SK-N-SH (cell line): ENCODE measurements around the gene EML1. TPM values are rescaled to one million over a fixed set of nuclear protein-coding genes. Genes with fewer than 3 reads are reported as not detected.

Experiments used
- CTCF ChIA-PET: fragments of 300-600, 350-600 bp; formaldehyde crosslinking; extraction: SDS; loops from one replicate; lab custom pipeline; 2021; lab: Yijun Ruan, JAX
- POLR2A ChIA-PET: fragments of 350-600 bp; sonication (Branson Sonifier 250); formaldehyde crosslinking; extraction: SDS; loops from one replicate; lab custom pipeline; 2020; ENCODE audit warnings: antibody characterized with exemption, inconsistent platforms; lab: Yijun Ruan, JAX
- DNase-seq: peaks from one replicate; pipeline ENCODE4 v3.0.0; 2012
- H2AFZ ChIP-seq: fragments of 200-600 bp; sonication (generic); 2 replicates; pipeline ENCODE4 v1.8.1; 2016; ENCODE audit warnings: antibody characterized with exemption, mild to moderate bottlenecking, low read depth
- H3F3A ChIP-seq: fragments of 200-600 bp; sonication (generic); replicated peaks from 2 replicates; pipeline ENCODE3; 2016; ENCODE audit warnings: antibody characterized with exemption, mild to moderate bottlenecking; ENCODE audit not compliant: insufficient read depth
- H3K27ac ChIP-seq, 2 experiments: fragments of 200-500 bp in 1 of 2; fragments of 200-600 bp in 1 of 2; sonication (Bioruptor generic) in 1 of 2; sonication (generic), shearing (Covaris generic) in 1 of 2; 2 replicates each; pipeline versions ENCODE4 v1.5.1 to v1.6.1; 2014 to 2016; ENCODE audit warnings: low read depth in 2 of 2, inconsistent platforms in 1 of 2, low read length in 1 of 2, mild to moderate bottlenecking in 1 of 2, mixed read lengths in 1 of 2
- H3K27me3 ChIP-seq: fragments of 200-600 bp; sonication (generic), shearing (Covaris generic); 2 replicates; pipeline ENCODE4 v1.6.1; 2016; ENCODE audit warnings: mixed run types; ENCODE audit not compliant: insufficient read depth
- H3K36me3 ChIP-seq, 2 experiments: fragments of 200-500 bp in 1 of 2; fragments of 200-600 bp in 1 of 2; sonication (Bioruptor generic) in 1 of 2; sonication (generic) in 1 of 2; replicated peaks in 1 of 2; 2 replicates each; pipeline versions ENCODE3 to v1.5.1; 2014 to 2016; ENCODE audit warnings: low read length in 1 of 2, mild to moderate bottlenecking in 1 of 2; ENCODE audit not compliant: insufficient read depth in 2 of 2, control insufficient read depth in 1 of 2
- H3K4me1 ChIP-seq, 2 experiments: fragments of 200-500 bp in 1 of 2; fragments of 200-600 bp in 1 of 2; sonication (Bioruptor generic) in 1 of 2; sonication (generic), shearing (Covaris generic) in 1 of 2; 2 replicates each; pipeline versions ENCODE4 v1.5.1 to v1.6.1; 2014 to 2016; ENCODE audit warnings: low read depth in 1 of 2, low read length in 1 of 2, mixed run types in 1 of 2; ENCODE audit not compliant: insufficient read depth in 2 of 2, control insufficient read depth in 1 of 2
- H3K4me2 ChIP-seq: fragments of 200-600 bp; sonication (generic), shearing (Covaris generic); 2 replicates; pipeline ENCODE4 v1.6.1; 2017; ENCODE audit warnings: mixed run types
- H3K4me3 ChIP-seq, 2 experiments: fragments of 200-500 bp in 1 of 2; fragments of 200-600 bp in 1 of 2; sonication (Bioruptor generic) in 1 of 2; sonication (generic), shearing (Covaris generic) in 1 of 2; 2 replicates each; pipeline versions ENCODE4 v1.5.1 to v1.8.1; 2014 to 2016; ENCODE audit warnings: low read depth in 2 of 2, inconsistent platforms in 1 of 2, low read length in 1 of 2, mild to moderate bottlenecking in 1 of 2, mixed read lengths in 1 of 2, moderate library complexity in 1 of 2
- H3K79me2 ChIP-seq: fragments of 200-600 bp; sonication (generic); 2 replicates; pipeline ENCODE4 v1.8.1; 2017; ENCODE audit warnings: mild to moderate bottlenecking; ENCODE audit not compliant: insufficient read depth
- H3K9ac ChIP-seq: fragments of 200-600 bp; sonication (generic); 2 replicates; pipeline ENCODE4 v1.6.1; 2017; ENCODE audit warnings: mixed run types
- H3K9me2 ChIP-seq: fragments of 200-600 bp; sonication (generic); 2 replicates; pipeline ENCODE4 v1.6.1; 2017; ENCODE audit warnings: mixed run types
- H3K9me3 ChIP-seq: fragments of 200-600 bp; sonication (generic); 2 replicates; pipeline ENCODE4 v1.6.1; 2017; ENCODE audit warnings: mixed run types, mild to moderate bottlenecking, moderate library complexity
- H4K20me1 ChIP-seq: fragments of 200-600 bp; sonication (generic); 2 replicates; pipeline ENCODE4 v1.6.1; 2017; ENCODE audit warnings: mild to moderate bottlenecking, mixed run types; ENCODE audit not compliant: insufficient read depth
- CHD2 ChIP-seq: fragments of 150-350 bp; IDR thresholded peaks from 2 replicates; pipeline ENCODE4 v1.6.1; 2018; ENCODE audit warnings: low read length; ENCODE audit not compliant: partially characterized antibody
- EZH2phosphoT487 ChIP-seq: fragments of 200-600 bp; sonication (generic); IDR thresholded peaks from 2 replicates; pipeline ENCODE4 v1.6.1; 2017; ENCODE audit warnings: low read depth, mixed run types, mild to moderate bottlenecking, antibody characterized with exemption, moderate library complexity, borderline replicate concordance
- MAX ChIP-seq: IDR thresholded peaks from 2 replicates; pipeline ENCODE4 v1.4.0; 2012; ENCODE audit warnings: low read depth
- RFX5 ChIP-seq: IDR thresholded peaks from 2 replicates; pipeline ENCODE4 v1.6.1; 2012; ENCODE audit warnings: mild to moderate bottlenecking, improper control_type of control experiment, low read length
- RXRA ChIP-seq: IDR thresholded peaks from 2 replicates; pipeline ENCODE4 v1.4.0; 2012; ENCODE audit warnings: low read depth, mild to moderate bottlenecking, borderline replicate concordance
- ZBTB33 ChIP-seq: IDR thresholded peaks from 2 replicates; pipeline ENCODE4 v1.4.0; 2012; ENCODE audit warnings: low read depth, borderline replicate concordance
- WGBS: methylation state at CpG from one replicate; pipeline ENCODE4 v1.1.6; 2017; ENCODE audit warnings: low lambda C conversion rate; 5-methylcytosine and 5-hydroxymethylcytosine counted together
- polyA plus RNA-seq, 3 experiments: library from polyadenylated mRNA; depleted of rRNA; stranded (reverse); fragments of >200 nt; gene quantifications; 2 replicates each; pipeline ENCODE4 v1.2.3, GENCODE V29; 2012
- TF ChIP-seq, protein P1 (sequence below): IDR thresholded peaks from 2 replicates; pipeline ENCODE4 v1.6.1; 2012; ENCODE audit warnings: mild to moderate bottlenecking, low read depth, low read length, moderate library complexity

Gene EML1
- polyA plus RNA-seq, 1 of the 3 experiments (the other 2 are of a cell fraction) = 6.3 TPM

GRCh38 chr14:99790978-99791376, 2.2 kb upstream of the EML1 start (continued):
- no peak for TF ChIP-seq ZBTB33
- no peak for TF ChIP-seq CHD2
- no peak for TF ChIP-seq EZH2phosphoT487
- TF ChIP-seq MAX = no peak

GRCh38 chr14:99791476-99792209, 1.6 kb upstream of the EML1 start:
- Histone ChIP-seq H3K4me1 (peaks cover 12 to 15% of the 10 kb centered on the region in 2 experiments; a peak in 3 of 4 replicates), H3K9ac (no peak overlapping the region), H3K9me3 (no peaks in the 10 kb centered on the region), H3K27ac (no peak overlapping the region), H3K27me3 (no peaks in the 10 kb centered on the region), H3F3A (peaks cover 4% of the 10 kb centered on the region), H3K36me3 (no peaks in the 10 kb centered on the region), H4K20me1 (peaks cover 9% of the 10 kb centered on the region; the same call in 1 of the 2 replicates), H3K79me2 (peaks cover 27% of the 10 kb centered on the region), H3K9me2 (no peaks in the 10 kb centered on the region), H3K4me3 (no peak overlapping the region), H3K4me2 (no peak overlapping the region), H2AFZ (no peak overlapping the region)
- 98% methylated on average over 13 of the region's 13 CpGs for WGBS
- TF ChIP-seq RXRA (no peak), RFX5 (no peak), ZBTB33 (no peak)
- TF ChIP-seq, protein P1, sequence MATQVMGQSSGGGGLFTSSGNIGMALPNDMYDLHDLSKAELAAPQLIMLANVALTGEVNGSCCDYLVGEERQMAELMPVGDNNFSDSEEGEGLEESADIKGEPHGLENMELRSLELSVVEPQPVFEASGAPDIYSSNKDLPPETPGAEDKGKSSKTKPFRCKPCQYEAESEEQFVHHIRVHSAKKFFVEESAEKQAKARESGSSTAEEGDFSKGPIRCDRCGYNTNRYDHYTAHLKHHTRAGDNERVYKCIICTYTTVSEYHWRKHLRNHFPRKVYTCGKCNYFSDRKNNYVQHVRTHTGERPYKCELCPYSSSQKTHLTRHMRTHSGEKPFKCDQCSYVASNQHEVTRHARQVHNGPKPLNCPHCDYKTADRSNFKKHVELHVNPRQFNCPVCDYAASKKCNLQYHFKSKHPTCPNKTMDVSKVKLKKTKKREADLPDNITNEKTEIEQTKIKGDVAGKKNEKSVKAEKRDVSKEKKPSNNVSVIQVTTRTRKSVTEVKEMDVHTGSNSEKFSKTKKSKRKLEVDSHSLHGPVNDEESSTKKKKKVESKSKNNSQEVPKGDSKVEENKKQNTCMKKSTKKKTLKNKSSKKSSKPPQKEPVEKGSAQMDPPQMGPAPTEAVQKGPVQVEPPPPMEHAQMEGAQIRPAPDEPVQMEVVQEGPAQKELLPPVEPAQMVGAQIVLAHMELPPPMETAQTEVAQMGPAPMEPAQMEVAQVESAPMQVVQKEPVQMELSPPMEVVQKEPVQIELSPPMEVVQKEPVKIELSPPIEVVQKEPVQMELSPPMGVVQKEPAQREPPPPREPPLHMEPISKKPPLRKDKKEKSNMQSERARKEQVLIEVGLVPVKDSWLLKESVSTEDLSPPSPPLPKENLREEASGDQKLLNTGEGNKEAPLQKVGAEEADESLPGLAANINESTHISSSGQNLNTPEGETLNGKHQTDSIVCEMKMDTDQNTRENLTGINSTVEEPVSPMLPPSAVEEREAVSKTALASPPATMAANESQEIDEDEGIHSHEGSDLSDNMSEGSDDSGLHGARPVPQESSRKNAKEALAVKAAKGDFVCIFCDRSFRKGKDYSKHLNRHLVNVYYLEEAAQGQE = no peak
- ChIA-PET CTCF (interaction anchor here (0.8 to 4.7 kb wide), 10 partner anchors 15 to 243 kb away, joined by 3 to 40 read pairs (median 4); no protein-coding TSS in a partner anchor), POLR2A (interaction anchor here (1.0 kb wide), 1 partner anchor 15 kb away, joined by 3 read pairs; no protein-coding TSS in a partner anchor)
- no peak for DNase-seq
